Activated T-helper 17 cell treated with anti-CD3 and anti-CD28 coated beads, Interleukin-2, amount 50 U/mL, for 72 hours (primary cell): ENCODE measurements around the gene TMEM256. TPM values are rescaled to one million over a fixed set of nuclear protein-coding genes. Genes with fewer than 3 reads are reported as not detected.
"Not testable (repeated sequence)": the region's sequence is repeated elsewhere in the genome, so short reads cannot be mapped to it uniquely, and the experiment has no call there.

Source experiments
- ATAC-seq: fragments of 150-1000 bp; cut with Tn5 transposase; replicated peaks from 2 replicates; pipeline ENCODE4 v1.10.0; 2021; ENCODE audit warnings: mild to moderate bottlenecking, moderate library complexity
- H3K27ac Mint-ChIP-seq: one replicate; pipeline ENCODE4 v1.8.0; 2022; ENCODE audit warnings: mixed read lengths
- H3K27me3 Mint-ChIP-seq: one replicate; pipeline ENCODE4 v1.8.0; 2022; ENCODE audit warnings: mixed read lengths
- H3K36me3 Mint-ChIP-seq: one replicate; pipeline ENCODE4 v1.8.0; 2022; ENCODE audit warnings: low read depth, mild to moderate bottlenecking, mixed read lengths
- H3K4me1 Mint-ChIP-seq: one replicate; pipeline ENCODE4 v1.8.0; 2022; ENCODE audit warnings: mixed read lengths
- H3K4me3 Mint-ChIP-seq: one replicate; pipeline ENCODE4 v1.8.0; 2022; ENCODE audit warnings: mild to moderate bottlenecking, mixed read lengths
- H3K9me3 Mint-ChIP-seq: one replicate; pipeline ENCODE4 v1.8.0; 2022; ENCODE audit warnings: mixed read lengths
- total RNA-seq, 2 donors: library from RNA; stranded (reverse); gene quantifications; one replicate each; pipeline ENCODE4 v1.2.3, GENCODE V29; 2022

The TMEM256 gene
- total RNA-seq, 2 donors from 2014 or later = 64.1 to 69.7 TPM

DNA sequence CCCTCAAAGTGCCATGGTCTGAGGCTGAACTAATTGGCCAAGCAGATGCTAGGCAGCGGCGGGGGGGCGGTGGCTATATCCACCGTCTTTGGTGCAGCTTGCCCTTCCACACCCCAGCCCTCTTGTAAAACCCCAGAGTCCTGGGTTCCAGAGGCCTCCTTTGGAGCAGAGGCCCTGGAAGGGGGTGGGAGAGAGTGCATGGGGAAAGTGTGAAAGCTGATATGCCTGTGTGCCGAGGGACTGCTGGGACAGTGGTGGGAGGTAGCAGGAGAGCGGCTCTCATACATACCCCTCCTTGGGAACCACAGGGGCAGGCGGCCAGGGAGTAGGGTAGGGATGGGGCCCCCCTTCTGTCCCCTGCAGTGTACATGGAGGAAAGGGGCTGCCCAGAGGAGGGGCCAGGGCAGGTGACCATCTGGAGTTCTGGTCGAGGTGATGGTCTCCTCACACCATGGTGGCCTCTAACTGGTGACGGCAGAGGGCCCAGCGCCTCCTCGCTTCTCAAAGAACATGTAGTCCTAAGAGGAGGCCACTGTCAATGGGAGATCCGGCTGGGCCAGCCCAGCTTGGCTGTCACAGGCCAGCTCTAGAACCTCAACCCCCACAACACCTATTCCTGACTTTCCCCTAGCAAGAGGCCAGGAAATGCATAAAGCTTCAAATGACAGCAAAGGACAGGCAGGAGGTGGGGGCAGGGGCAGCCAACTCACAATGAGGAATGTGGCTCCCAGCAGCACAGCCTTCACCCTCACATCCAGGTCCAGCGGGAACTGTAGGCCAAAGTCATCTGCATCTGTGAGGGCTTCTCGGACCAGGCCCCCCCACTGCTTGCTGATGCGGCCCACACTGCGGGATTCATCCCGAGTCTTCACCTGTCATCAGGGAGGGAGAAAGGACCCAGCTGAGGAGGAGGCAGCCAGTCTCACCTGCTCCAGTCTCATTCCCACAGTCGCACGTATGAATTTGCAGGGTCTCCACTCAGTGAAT is 13.7 kb downstream of the TMEM256 start:
- H3K9me3 Mint-ChIP-seq = no peaks in the 10 kb centered on the region
- H3K36me3 Mint-ChIP-seq = peaks cover 55% of the 10 kb centered on the region
- H3K27me3 Mint-ChIP-seq = no peaks in the 10 kb centered on the region
- ATAC-seq = no peak
- peak overlapping the region; percentile 30 for H3K27ac Mint-ChIP-seq
- no peak overlapping the region for H3K4me3 Mint-ChIP-seq
- H3K4me1 Mint-ChIP-seq = peaks cover 16% of the 10 kb centered on the region

DNA sequence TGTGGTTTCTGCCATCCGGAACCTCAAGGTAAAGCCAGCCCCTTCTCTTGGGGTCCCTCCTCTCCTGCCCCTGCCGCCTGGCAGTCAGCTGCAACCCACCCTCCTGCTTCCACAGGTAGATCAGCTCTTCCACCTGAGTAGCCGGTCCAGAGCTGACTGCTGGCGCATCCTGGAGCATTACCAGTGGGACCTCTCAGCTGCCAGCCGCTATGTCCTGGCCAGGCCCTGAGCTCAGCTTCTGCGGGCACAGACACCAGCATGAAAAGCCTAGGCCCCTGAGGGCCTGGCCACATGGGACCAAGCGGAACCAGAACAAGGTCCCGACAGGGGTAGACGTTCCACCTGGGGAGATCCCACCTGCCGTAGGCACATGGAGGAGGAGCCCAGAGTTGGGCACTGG is 15.0 kb downstream of the TMEM256 start:
- Mint-ChIP-seq H3K4me1 (peaks cover 16% of the 10 kb centered on the region), H3K36me3 (peaks cover 52% of the 10 kb centered on the region), H3K27me3 (no peaks in the 10 kb centered on the region), H3K9me3 (no peaks in the 10 kb centered on the region), H3K27ac (no peak overlapping the region), H3K4me3 (no peak overlapping the region)
- ATAC-seq = no peak

DNA sequence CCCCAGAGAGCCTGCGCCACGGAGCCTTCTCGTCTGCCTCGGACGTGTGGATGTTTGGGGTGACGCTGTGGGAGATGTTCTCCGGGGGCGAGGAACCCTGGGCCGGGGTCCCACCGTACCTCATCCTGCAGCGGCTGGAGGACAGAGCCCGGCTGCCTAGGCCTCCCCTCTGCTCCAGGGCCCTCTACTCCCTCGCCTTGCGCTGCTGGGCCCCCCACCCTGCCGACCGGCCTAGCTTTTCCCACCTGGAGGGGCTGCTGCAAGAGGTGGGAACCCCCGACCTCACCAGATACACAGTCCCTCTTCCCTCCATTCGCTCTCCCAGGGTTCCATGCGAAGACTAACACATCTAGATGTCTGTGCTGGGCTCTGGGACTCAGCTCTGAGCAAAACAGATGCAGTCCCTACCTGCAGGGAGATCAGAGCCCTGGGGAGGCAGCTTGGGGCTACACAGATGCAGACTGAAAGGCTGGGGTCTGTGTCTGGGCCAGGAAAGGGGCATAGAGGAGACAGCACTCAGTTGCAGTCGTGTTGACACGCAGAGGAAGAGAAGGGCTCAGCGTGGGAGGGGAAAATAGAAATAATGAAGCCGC is 19.3 kb downstream of the TMEM256 start:
- Mint-ChIP-seq H3K27ac (peak overlapping the region; percentile 48), H3K27me3 (peaks cover 21% of the 10 kb centered on the region), H3K4me1 (peaks cover 16% of the 10 kb centered on the region), H3K4me3 (peak overlapping the region; percentile 77), H3K9me3 (no peaks in the 10 kb centered on the region), H3K36me3 (peaks cover 12% of the 10 kb centered on the region)
- ATAC-seq = no peak

DNA sequence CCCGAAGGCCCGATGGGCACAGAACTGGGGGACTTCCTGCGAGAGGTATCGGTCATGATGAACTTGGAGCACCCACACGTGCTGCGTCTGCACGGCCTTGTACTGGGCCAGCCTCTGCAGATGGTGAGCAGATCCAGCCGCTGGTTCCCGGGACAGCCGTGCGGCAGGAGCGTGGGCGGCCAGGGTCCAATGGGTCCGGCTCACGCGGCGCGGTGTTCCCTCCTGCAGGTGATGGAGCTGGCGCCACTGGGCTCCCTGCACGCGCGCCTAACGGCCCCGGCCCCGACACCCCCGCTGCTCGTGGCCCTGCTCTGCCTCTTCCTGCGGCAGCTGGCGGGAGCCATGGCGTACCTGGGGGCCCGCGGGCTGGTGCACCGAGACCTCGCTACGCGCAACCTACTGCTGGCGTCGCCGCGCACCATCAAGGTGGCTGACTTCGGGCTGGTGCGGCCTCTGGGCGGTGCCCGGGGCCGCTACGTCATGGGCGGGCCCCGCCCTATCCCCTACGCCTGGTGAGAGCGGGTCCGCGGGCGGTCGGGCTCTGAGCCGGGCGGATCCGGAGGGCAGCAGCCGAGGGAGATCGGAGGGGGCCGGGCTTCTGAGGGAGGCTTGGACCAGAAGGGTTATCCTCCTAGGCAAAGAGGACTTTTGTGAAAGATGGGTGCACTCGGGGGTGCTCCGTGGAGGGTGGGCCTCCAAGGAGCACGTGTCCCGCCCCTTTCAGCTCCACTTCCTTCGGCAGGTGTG is 20.0 kb downstream of the TMEM256 start:
- Mint-ChIP-seq H3K9me3 (no peaks in the 10 kb centered on the region), H3K4me3 (peak overlapping the region; percentile 77), H3K27ac (peak overlapping the region; percentile 48), H3K4me1 (peaks cover 13% of the 10 kb centered on the region), H3K36me3 (peaks cover 7% of the 10 kb centered on the region), H3K27me3 (peaks cover 27% of the 10 kb centered on the region)
- peak; percentile 99 for ATAC-seq

DNA sequence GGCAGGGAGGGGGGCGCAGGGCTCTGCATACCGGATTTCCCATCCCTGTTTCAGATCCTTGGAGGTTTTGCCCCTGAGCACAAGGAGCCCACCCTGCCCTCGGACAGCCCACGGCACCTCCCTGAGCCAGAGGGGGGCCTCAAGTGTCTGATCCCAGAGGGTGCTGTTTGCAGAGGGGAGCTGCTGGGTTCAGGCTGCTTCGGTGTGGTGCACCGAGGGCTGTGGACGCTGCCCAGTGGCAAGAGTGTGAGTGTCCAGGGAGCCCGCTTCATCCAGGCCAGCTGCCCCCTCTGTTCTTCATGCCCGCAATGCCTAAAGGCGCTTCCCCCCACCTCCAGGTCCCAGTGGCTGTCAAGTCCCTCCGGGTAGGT is 20.5 kb downstream of the TMEM256 start:
- no peak overlapping the region for H3K27ac Mint-ChIP-seq
- peaks cover 27% of the 10 kb centered on the region for H3K27me3 Mint-ChIP-seq
- no peak for ATAC-seq
- peak overlapping the region; percentile 77 for H3K4me3 Mint-ChIP-seq
- H3K36me3 Mint-ChIP-seq = peaks cover 7% of the 10 kb centered on the region
- no peaks in the 10 kb centered on the region for H3K9me3 Mint-ChIP-seq
- H3K4me1 Mint-ChIP-seq = peaks cover 13% of the 10 kb centered on the region

DNA sequence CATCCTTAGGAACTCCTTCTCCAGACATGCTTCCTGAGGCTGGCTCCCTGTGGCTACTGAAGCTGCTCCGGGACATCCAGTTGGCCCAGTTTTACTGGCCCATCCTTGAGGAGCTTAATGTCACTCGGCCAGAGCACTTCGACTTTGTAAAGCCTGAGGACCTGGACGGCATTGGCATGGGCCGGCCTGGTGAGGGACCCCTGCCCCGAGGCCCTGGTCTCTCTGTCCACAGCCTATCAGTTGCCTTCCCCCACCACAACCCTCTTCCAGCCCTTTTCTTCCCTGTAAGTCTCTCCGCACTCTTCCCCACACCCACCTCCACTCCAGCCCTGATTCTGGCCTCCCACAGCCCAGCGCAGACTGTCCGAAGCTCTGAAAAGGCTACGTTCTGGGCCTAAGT is 21.0 kb downstream of the TMEM256 start:
- H3K4me1 Mint-ChIP-seq = peaks cover 13% of the 10 kb centered on the region
- H3K36me3 Mint-ChIP-seq = peaks cover 7% of the 10 kb centered on the region
- H3K27ac Mint-ChIP-seq = no peak overlapping the region
- peaks cover 27% of the 10 kb centered on the region for H3K27me3 Mint-ChIP-seq
- ATAC-seq = no peak
- H3K9me3 Mint-ChIP-seq = no peaks in the 10 kb centered on the region
- H3K4me3 Mint-ChIP-seq = peak overlapping the region; percentile 77

DNA sequence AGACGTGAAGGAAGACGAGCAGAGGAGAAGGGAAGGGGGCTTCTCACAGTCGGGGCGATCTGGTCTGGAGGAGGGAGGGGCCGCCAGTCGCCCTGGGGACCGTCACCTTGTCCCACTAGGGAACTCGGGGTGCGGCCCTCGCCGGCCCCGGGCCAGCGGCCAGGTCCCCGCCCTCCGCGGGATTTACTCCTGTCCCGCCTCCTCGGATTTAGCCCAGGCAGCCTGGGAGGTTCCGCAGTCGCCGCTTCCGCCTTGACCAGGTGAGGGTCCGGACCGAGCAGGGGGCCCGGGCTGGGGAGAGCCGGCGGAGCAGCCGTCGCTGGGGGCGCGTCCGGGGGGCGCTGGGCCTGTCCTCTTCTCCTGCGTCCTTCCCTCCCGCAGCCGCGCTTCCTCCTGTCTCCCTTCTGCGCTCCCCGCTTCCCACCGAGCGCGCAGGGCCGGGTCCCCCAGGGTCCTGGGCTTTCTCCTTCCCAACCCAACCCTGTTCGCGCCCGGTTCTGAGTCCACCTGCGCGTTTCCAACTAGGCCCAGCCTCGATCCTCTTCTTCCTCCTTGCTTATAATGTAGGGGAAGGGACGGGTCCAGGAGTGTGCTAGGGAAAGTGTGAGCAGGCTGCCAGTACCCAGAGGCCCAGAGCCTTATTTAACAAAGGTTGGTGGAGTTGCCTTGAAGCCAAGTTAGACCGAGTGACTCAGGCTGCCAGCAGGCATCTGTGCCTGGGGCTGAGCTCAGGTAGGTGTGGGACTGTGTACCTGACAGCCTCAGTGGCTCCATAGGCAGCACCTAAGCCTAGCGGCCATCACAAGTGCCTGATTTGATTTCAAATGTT is 22.8 kb downstream of the TMEM256 start, which contains the start of gene TNK1:
TSS of gene TNK1 (plus strand) at position 235 of the 829 bp plus-strand sequence. CDS start 1,838 bp downstream, outside the sequence.
- Mint-ChIP-seq H3K27me3 (peaks cover 31% of the 10 kb centered on the region), H3K9me3 (no peaks in the 10 kb centered on the region), H3K27ac (no peak within 1 kb of the TSS), H3K4me1 (peaks cover 9% of the 10 kb centered on the region), H3K36me3 (no peaks in the 10 kb centered on the region), H3K4me3 (no peak within 1 kb of the TSS)
- no peak for ATAC-seq

DNA sequence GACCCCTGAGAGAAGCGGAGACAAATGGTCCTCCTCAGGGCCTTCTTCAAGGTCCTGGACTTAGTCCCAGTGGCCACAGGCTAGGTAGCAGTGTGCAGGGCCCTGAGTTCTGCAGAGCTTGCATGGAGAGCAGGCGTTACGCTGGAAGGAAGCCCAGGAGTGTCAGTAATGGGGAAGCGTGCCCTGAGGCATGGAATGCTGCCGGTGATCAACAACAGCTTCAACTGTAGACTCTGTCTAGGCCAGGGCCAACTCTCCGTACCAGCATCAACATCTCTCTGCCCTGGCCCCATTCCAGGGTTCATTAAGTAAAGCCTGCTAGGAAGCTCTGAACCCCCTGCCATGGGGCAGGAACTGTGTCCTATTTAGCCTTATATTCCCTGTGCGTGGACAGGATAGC is 23.6 kb downstream of the TMEM256 start:
- peaks cover 9% of the 10 kb centered on the region for H3K4me1 Mint-ChIP-seq
- H3K27me3 Mint-ChIP-seq = peaks cover 31% of the 10 kb centered on the region
- H3K4me3 Mint-ChIP-seq = no peak overlapping the region

DNA sequence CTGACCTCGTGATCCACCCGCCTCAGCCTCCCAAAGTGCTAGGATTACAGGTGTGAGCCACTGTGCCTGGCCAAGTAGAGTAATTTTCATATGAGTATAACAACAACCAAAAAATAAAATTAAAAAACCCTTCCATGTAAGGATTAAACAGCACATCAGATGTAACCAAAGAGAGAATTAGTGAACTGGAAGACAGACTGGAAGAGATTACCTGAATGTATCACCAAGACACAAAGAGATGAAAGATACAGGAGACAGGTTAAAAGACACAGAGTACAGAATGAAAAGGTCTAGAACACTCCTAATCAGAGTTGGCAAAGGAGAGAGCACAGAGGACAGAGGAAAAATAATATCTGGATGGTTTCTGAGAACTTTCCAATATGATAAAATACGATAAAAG is 24.8 kb downstream of the TMEM256 start:
- no peak for ATAC-seq
- H3K4me3 Mint-ChIP-seq = no peak overlapping the region
- H3K4me1 Mint-ChIP-seq = peaks cover 5% of the 10 kb centered on the region
- H3K36me3 Mint-ChIP-seq = no peaks in the 10 kb centered on the region
- no peak overlapping the region for H3K27ac Mint-ChIP-seq
- peaks cover 31% of the 10 kb centered on the region for H3K27me3 Mint-ChIP-seq
- no peaks in the 10 kb centered on the region for H3K9me3 Mint-ChIP-seq

More for the DNA sequence above, 23.6 kb downstream of the TMEM256 start:
- H3K36me3 Mint-ChIP-seq = no peaks in the 10 kb centered on the region
- no peaks in the 10 kb centered on the region for H3K9me3 Mint-ChIP-seq
- no peak overlapping the region for H3K27ac Mint-ChIP-seq
- no peak for ATAC-seq

DNA sequence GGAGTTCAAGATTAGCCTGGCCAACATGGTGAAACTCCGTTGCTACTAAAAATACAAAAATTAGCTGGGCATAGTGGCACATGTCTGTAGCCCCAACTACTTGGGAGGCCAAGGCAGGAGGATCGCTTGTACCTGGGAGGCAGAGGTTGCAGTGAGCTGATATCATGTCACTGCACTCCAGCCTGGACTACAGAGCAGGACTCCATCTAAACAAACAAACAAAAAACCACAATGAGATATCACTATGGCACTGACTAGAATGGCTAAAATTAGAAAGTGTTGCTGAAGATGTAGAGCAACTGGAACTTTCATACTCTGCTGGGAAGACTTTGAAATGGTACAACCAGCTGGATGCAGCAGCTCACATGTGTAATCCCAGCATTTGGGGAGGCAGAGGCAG is 29.5 kb downstream of the TMEM256 start:
- H3K9me3 Mint-ChIP-seq = no peaks in the 10 kb centered on the region
- no peak overlapping the region for H3K27ac Mint-ChIP-seq
- ATAC-seq = no peak

DNA sequence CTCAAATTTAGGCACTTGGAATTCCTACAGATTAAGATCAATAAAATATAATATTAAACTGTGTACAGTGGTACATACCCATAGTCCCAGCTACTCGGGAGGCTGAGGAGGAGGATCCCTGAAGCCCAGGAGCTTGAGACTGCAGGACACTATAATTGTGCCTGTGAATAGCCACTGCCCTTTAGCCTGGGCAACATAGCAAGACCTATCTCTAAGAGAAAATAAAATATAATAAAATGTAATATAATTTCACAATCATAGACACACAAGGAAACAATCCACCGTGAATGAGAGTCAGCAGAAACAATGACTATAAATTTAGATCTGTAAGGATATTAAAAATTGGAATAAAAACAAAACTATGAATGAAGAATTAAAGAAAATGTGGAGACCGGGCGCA is 33.0 kb downstream of the TMEM256 start:
- no peaks in the 10 kb centered on the region for H3K9me3 Mint-ChIP-seq
- no peaks in the 10 kb centered on the region for H3K4me1 Mint-ChIP-seq
- H3K27me3 Mint-ChIP-seq = no peaks in the 10 kb centered on the region
- no peak overlapping the region for H3K27ac Mint-ChIP-seq
- ATAC-seq = no peak
- H3K4me3 Mint-ChIP-seq = no peak overlapping the region
- no peaks in the 10 kb centered on the region for H3K36me3 Mint-ChIP-seq

More for the DNA sequence above, 29.5 kb downstream of the TMEM256 start:
- no peaks in the 10 kb centered on the region for H3K36me3 Mint-ChIP-seq
- H3K4me1 Mint-ChIP-seq = no peaks in the 10 kb centered on the region
- no peak overlapping the region for H3K4me3 Mint-ChIP-seq
- H3K27me3 Mint-ChIP-seq = peaks cover 7% of the 10 kb centered on the region

DNA sequence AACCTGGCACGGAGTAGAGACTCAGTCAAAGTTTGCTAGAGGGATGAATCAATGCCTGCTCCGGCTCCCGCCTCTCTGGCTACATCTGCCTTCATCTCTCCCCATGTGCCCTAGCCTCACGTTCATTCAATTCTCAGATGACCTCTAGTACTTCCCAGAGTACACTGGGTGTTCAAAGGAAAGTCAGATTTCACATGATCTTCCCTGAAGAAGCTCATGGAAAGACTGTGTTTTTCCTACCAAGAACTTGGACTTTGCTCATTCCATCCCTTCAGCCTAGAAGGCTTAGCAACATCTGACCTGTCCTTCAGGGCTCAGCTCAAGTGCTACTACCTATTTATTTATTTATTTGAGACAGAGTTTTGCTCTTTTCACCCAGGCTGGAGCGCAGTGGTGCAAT is 34.1 kb downstream of the TMEM256 start:
- H3K27me3 Mint-ChIP-seq = no peaks in the 10 kb centered on the region
- no peak overlapping the region for H3K27ac Mint-ChIP-seq
- no peak for ATAC-seq
- no peaks in the 10 kb centered on the region for H3K9me3 Mint-ChIP-seq
- no peaks in the 10 kb centered on the region for H3K4me1 Mint-ChIP-seq
- H3K36me3 Mint-ChIP-seq = no peaks in the 10 kb centered on the region
- no peak overlapping the region for H3K4me3 Mint-ChIP-seq

DNA sequence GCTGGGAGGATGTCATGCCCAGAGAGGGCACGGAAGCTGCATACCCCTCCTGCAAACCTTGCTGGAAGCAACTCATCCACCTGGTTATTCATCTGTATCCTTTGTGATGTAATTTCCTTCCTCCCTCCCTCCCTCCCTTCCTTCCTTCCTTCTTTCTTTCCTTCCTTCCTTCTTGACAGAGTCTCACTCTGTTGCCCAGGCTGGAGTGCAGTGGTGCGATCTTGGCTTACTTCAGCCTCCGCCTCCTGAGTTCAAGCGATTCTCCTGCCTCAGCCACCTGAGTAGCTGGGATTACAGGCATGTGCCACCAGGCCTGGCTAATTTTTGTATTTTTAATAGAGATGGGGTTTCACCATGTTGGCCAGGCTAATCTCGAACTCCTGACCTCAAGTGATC is 35.3 kb downstream of the TMEM256 start:
- H3K9me3 Mint-ChIP-seq, H3K36me3 Mint-ChIP-seq, ATAC-seq: not testable (repeated sequence)

More for the DNA sequence above, 35.3 kb downstream of the TMEM256 start:
- H3K4me1 Mint-ChIP-seq, H3K27ac Mint-ChIP-seq, H3K4me3 Mint-ChIP-seq, H3K27me3 Mint-ChIP-seq: not testable (repeated sequence)
